Measurements from ENCODE around the gene RBM25.

RBM25 gene

GRCh38 chr14:73102806-73103497 lies 44.6 kb downstream of the RBM25 start:
- no peak for DNase-seq (ENCODE audit: low read depth)

DNA sequence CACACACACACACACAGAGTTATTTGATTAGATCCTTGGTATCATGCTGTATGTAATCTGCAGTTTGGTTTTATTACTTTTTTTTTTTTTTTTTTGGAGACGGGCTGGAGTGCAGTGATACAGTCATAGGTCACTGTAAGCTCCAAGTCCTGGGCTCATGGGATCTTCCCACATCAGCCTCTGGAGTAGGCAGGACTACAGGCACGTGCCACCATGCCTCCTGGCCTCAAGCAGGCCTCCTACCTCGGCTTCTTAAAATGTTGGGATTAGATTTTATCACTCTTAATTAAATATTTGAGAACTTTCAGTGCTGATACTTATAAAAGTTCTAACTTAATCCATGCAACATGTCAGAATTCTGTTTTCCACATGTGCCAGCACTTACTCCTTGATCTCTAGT lies 46.7 kb downstream of the RBM25 start:
- DNase-seq (ENCODE audit: low read depth) = no peak

DNA sequence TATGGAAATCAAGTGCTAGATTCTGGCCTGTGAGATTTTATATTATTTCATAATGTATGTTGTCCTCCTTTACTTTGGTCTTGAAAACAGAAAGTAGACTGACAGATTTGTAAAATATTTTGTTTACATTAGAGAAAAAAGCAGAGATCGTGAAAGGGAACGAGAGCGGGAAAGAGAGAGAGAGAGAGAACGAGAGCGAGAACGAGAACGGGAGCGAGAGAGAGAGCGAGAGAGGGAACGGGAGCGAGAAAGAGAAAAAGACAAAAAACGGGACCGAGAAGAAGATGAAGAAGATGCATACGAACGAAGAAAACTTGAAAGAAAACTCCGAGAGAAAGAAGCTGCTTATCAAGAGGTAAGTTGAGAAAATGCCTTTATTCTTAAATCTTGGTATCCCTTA lies 47.4 kb downstream of the RBM25 start:
- no peak for DNase-seq (ENCODE audit: low read depth)

DNA sequence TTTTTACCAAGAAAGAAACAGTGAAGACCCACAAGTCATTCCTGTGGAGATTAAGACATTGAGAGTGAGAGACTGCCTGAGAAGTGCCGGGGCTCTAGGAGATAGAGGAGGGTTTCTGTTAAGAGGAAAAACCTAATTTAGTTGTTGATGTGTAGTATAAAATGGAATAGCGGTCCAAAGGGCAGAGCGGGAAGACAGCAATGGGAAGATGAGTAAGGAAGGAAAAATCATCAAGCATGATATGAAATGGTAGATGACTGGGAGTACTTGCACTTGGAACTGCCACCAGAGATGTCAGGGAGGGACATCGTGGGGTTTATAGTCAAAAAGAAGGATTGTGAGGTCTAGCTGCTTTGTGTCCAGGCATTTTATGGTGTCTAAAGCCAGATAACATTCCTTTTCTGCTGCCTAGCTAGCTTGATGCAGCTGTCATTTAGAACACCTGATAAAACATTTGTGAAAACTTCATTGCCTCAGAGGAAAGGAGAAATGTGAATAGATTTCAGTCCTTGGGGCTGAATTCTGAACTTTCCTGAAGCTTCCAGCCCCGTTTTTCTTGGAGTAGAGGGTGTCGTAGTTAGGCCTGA lies 57.8 kb downstream of the RBM25 start:
- DNase-seq (ENCODE audit: low read depth) = no peak

- no peak for DNase-seq (ENCODE audit: low read depth)
Measured at GRCh38 chr14:73124180-73124894, 66.0 kb downstream of the RBM25 start.

GRCh38 chr14:73125169-73125588 lies 66.8 kb downstream of the RBM25 start:
- DNase-seq (ENCODE audit: low read depth) = no peak

DNA sequence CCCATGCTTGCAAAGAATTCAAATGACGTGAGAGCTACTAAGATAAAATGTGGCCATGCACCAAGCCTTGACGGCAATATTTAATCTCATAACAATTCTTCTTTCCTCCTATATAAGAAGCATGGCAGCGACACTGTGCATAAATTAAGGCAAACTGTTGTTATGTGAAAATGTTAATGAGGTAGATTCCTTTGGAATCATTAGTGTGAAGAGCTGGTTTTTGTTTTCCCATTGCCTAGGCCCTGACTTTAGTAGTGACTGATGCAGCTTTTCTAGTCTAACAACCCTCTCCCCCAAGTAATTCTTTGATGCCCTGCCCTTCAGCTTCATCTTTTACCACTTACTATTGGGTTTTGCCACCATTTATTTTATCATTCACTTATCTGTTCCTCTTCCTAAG lies 67.4 kb downstream of the RBM25 start:
- no peak for DNase-seq (ENCODE audit: low read depth)

DNA sequence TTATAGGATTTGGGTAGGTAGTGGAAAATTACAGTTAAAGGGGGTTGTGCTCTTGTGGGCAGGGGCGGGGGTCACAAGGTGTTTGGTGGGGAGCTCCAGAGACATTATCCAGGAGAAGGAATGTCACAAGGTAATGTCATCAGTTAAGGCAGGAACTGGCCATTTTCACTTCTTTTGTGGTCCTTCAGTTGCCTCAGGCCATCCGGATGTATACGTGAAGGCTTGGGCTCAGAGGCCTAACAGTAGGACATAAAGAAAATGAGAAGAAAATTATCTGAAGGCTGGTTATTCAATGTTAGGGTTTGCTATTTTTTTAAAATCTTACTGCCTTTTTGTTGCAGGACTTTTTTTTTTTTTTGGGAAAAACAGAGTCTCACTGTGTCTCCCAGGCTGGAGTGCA lies 75.5 kb downstream of the RBM25 start:
- no peak for DNase-seq (ENCODE audit: low read depth)

DNA sequence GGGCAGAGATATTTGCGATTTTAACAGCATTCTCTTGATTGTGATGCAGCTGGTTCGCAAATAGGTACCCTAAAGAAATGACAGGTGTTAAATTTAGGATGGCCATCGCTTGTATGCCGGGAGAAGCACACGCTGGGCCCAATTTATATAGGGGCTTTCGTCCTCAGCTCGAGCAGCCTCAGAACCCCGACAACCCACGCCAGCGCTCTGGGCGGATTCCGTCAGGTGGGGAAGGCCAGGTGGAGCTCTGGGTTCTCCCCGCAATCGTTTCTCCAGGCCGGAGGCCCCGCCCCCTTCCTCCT lies 77.7 kb downstream of the RBM25 start:
- DNase-seq (ENCODE audit: low read depth) = no peak

DNA sequence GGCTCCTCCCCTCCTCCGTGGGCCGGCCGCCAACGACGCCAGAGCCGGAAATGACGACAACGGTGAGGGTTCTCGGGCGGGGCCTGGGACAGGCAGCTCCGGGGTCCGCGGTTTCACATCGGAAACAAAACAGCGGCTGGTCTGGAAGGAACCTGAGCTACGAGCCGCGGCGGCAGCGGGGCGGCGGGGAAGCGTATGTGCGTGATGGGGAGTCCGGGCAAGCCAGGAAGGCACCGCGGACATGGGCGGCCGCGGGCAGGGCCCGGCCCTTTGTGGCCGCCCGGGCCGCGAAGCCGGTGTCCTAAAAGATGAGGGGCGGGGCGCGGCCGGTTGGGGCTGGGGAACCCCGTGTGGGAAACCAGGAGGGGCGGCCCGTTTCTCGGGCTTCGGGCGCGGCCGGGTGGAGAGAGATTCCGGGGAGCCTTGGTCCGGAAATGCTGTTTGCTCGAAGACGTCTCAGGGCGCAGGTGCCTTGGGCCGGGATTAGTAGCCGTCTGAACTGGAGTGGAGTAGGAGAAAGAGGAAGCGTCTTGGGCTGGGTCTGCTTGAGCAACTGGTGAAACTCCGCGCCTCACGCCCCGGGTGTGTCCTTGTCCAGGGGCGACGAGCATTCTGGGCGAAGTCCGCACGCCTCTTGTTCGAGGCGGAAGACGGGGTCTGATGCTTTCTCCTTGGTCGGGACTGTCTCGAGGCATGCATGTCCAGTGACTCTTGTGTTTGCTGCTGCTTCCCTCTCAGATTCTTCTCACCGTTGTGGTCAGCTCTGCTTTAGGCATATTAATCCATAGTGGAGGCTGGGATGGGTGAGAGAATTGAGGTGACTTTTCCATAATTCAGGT lies 78.3 kb downstream of the RBM25 start, which contains the start of gene PSEN1:
PSEN1 (plus strand) TSS at position 121 of the 839 bp plus-strand sequence. CDS start 11,513 bp downstream, outside the sequence.
- peak; percentile 98 for DNase-seq (ENCODE audit: low read depth)

GRCh38 chr14:73140811-73141323 lies 82.5 kb downstream of the RBM25 start:
- DNase-seq (ENCODE audit: low read depth) = no peak

GRCh38 chr14:73142216-73142615 lies 83.9 kb downstream of the RBM25 start:
- no peak for DNase-seq (ENCODE audit: low read depth)

DNA sequence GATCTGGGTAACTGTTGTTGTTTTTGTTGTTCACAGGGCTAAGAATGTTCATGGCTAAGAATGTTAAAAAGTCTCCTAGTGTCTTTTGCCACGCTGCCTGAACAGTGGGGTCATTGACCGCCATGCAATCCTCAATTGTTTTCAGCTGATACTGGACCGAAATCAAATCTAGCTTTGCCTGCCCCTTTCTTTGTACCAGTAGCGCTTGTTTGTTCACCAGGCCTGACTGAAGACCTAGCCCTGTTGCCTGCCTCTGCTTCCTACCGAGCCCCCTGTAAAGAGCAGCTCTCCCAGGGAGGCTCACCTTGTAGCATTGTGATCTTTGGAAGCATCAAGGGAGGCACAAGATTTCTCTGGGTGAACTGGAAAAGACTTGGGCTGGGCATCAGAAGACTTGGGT lies 84.7 kb downstream of the RBM25 start:
- no peak for DNase-seq (ENCODE audit: low read depth)

GRCh38 chr14:73143617-73144016 lies 85.3 kb downstream of the RBM25 start:
- no peak for DNase-seq (ENCODE audit: low read depth)

DNA sequence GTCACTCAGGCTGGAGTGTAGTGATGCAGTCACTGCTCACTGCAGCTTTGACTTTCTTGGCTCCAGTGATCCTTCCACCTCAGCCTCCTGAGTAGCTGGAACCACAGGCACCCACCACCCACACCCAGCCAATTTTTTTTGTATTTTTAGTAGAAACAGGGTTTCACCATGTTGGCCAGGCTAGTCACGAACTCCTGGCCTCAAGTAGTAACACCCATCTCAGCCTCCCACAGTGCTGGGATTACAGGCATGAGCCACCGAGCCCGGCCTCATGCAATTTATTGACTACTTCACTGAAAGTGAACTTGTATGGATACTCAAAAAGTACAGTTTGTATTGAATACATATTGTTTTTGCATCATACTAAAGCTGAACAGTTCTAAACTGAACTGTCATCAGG lies 87.0 kb downstream of the RBM25 start:
- no peak for DNase-seq (ENCODE audit: low read depth)

DNA sequence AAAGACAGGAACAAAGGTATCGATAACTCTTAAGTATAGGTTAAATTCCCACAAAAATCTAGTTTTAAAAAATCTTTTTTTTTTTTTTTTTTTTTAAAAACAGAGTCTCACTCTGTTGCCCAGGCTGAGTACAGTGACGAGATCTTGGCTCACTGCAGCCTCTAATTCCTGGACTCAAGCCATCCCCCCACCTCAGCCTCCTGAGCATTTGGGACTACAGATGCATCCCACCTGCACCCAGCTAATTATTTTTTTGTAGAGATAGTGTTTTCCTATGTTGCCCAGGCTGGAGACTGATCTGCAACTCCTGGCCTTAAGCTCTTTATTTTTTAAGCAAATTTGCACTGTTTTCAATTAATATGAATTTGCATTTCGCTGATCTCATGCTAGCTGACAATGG lies 87.8 kb downstream of the RBM25 start:
- no peak for DNase-seq (ENCODE audit: low read depth)

DNA sequence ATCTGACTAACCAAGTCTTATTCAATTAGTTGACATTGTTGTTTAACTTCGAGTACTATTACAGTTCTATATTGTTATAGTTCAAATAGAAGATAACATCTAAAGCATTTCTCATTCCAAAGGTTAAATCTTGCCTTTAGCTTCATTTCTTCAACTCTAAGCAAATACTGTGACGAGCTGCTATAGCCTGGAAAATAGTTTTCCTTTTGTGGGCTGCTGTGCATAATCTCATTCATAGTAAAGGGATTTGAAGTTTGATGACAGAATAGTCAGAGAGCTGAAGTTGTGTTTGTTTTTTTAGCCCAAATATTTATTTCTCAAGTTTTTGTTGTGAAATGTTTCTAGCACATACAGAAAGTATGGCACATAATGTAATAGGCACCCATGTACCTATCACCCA lies 91.4 kb downstream of the RBM25 start:
- DNase-seq (ENCODE audit: low read depth) = no peak

- DNase-seq (ENCODE audit: low read depth) = no peak
Measured at GRCh38 chr14:73153272-73153671, 94.9 kb downstream of the RBM25 start.

DNA sequence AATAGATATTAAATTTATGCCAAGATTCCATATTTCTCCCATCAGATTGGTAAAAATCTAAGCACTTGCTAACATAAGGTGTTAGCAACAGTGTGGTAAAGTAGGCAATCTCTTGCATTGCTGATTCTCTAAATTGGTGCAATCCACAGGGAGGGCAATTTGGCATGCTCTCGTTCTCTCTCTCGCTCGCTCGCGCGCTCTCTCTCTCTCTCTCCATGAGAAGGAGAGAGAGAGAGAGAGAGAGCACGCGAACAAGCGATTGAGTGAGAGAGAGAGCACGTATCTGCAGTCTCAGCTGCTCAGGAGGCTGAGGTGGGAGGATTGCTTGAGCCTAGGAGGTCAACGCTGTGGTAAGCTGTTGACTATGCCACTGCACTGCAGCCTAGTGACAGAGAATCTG lies 103.9 kb downstream of the RBM25 start:
- DNase-seq (ENCODE audit: low read depth) = no peak

DNA sequence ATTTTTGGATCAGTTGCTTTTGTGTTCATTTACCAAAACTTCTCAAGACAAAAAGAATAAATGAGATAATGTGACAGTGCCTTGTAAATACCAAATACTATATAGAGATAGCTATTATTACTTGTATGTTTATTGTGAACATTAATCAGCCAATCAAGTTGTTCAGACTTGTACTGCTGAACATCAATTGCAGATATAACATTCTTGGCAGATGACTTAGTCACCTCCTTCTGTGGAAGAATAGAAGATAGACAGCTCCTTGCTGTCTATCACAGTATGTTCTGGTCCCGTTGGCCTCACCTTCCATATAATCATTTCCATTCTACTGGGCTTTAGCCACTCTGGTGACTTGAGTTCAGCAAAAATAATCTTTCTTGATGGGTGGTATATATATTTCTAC lies 108.1 kb downstream of the RBM25 start:
- DNase-seq (ENCODE audit: low read depth) = no peak

DNA sequence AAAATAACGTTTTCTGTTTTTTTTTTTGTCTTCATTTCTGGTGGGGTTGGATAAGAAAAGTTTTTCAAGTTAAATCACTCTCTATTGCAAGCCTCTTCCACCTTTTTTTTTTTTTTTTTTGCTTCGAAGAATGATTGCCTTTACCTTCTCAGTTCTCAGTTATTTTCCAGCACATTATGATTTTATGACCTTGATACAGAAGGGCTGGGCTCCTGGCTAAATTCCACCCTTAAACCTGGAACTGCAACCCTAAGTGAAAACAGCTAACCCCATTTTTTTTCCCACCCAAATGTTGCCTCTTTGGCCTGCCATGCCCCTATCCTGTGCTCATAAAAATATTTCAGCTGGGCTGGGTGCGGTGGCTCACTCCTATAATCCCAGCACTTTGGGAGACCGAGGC lies 109.4 kb downstream of the RBM25 start:
- no peak for DNase-seq (ENCODE audit: low read depth)

GRCh38 chr14:73168274-73168673 lies 109.9 kb downstream of the RBM25 start:
- DNase-seq (ENCODE audit: low read depth) = no peak
